ENCODE measurements around the gene EXOC4.

Gene EXOC4

GRCh38 chr7:133733401-133733800 lies 480.5 kb downstream of the EXOC4 start:
- H3K4me3 ChIP-seq (ENCODE audit: low read depth, low read length) = no peak overlapping the region
- TF ChIP-seq CTCF (IDR thresholded peaks at IDR 0.05; ENCODE audit: borderline replicate concordance, insufficient read depth, low read depth, low read length) = no peak

- no peak overlapping the region for H3K4me3 ChIP-seq (ENCODE audit: low read depth, low read length)
- no peak for TF ChIP-seq CTCF (IDR thresholded peaks at IDR 0.05; ENCODE audit: borderline replicate concordance, insufficient read depth, low read depth, low read length)
Observed at GRCh38 chr7:133735222-133735621, 482.3 kb downstream of the EXOC4 start.

GRCh38 chr7:133739817-133740216 lies 486.9 kb downstream of the EXOC4 start:
- no peak for TF ChIP-seq CTCF (IDR thresholded peaks at IDR 0.05; ENCODE audit: borderline replicate concordance, insufficient read depth, low read depth, low read length)
- H3K4me3 ChIP-seq (ENCODE audit: low read depth, low read length) = no peak overlapping the region

GRCh38 chr7:133741078-133741477 lies 488.2 kb downstream of the EXOC4 start:
- no peak overlapping the region for H3K4me3 ChIP-seq (ENCODE audit: low read depth, low read length)
- no peak for TF ChIP-seq CTCF (IDR thresholded peaks at IDR 0.05; ENCODE audit: borderline replicate concordance, insufficient read depth, low read depth, low read length)

GRCh38 chr7:133741703-133742102 lies 488.8 kb downstream of the EXOC4 start:
- TF ChIP-seq CTCF (IDR thresholded peaks at IDR 0.05; ENCODE audit: borderline replicate concordance, insufficient read depth, low read depth, low read length) = no peak
- H3K4me3 ChIP-seq (ENCODE audit: low read depth, low read length) = no peak overlapping the region

- TF ChIP-seq CTCF (IDR thresholded peaks at IDR 0.05; ENCODE audit: borderline replicate concordance, insufficient read depth, low read depth, low read length) = peak; percentile 44; the same call in 1 of the 2 replicates
- H3K4me3 ChIP-seq (ENCODE audit: low read depth, low read length) = no peak overlapping the region
Observed at GRCh38 chr7:133742709-133743538, 490.0 kb downstream of the EXOC4 start.

GRCh38 chr7:133744451-133744850 lies 491.6 kb downstream of the EXOC4 start:
- no peak for TF ChIP-seq CTCF (IDR thresholded peaks at IDR 0.05; ENCODE audit: borderline replicate concordance, insufficient read depth, low read depth, low read length)
- no peak overlapping the region for H3K4me3 ChIP-seq (ENCODE audit: low read depth, low read length)
